Measurements from ENCODE around the gene PTPN6. TPM values are rescaled to one million over a fixed set of nuclear protein-coding genes. Genes with fewer than 3 reads are reported as not detected.
A peak's percentile ranks its signal among the peaks of the same experiment; 100 is the strongest.

Gene PTPN6
- polyA plus RNA-seq, 3 donors = 449 to 764 (median 562) TPM

DNA sequence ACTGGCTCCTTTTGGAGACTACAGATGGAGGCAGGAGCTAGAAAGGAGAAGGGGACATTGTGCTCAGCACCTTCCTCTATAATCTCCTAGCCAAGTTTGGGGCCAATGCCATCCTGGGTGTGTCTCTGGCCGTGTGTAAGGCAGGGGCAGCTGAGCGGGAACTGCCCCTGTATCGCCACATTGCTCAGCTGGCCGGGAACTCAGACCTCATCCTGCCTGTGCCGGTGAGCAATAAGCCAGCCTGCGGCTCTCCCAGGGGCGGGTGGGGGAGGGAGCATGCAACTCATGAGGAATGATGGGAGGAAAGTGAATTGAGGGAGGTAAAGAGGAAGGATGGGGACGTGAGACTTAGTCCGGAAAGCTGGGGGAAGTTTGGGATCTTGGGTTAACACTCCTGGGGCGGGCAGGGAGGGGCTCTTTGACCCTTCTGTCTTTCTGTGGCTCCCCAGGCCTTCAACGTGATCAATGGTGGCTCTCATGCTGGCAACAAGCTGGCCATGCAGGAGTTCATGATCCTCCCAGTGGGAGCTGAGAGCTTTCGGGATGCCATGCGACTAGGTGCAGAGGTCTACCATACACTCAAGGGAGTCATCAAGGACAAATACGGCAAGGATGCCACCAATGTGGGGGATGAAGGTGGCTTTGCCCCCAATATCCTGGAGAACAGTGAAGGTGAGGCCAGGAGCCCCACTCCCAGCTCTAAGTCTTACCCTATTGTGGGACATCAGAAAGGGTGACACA lies 33.5 kb upstream of the PTPN6 start:
- Mint-ChIP-seq H3K36me3 (peaks cover 0 to 13% of the 10 kb centered on the region in 2 donors), H3K9me3 (peaks cover 0 to 9% (median 5%) of the 10 kb centered on the region in 7 donors), H3K27ac (no peak overlapping the region), H3K4me3 (peak overlapping the region in 1 of 2 donors; percentile 30), H3K27me3 (ENCODE audit: low read depth in 3 of 3) (peaks cover 62 to 66% (median 63%) of the 10 kb centered on the region in 3 donors), H3K4me1 (peaks cover 29% of the 10 kb centered on the region)
- Histone ChIP-seq H4K20me1 (ENCODE audit: insufficient read depth, low read length) (no peaks in the 10 kb centered on the region), H3K27ac (ENCODE audit: low read depth in 1 of 2, low read length in 2 of 2) (no peak overlapping the region), H3K9me3 (replicated peaks in 1 of 2; ENCODE audit: control insufficient read depth in 1 of 2, insufficient read depth in 1 of 2, low read length in 2 of 2) (peaks cover 0 to 10% of the 10 kb centered on the region in 2 donors), H3K79me2 (ENCODE audit: insufficient read depth, low read length) (no peaks in the 10 kb centered on the region), H2AFZ (ENCODE audit: insufficient read depth, low read depth, low read length, poor library complexity, severe bottlenecking) (no peak overlapping the region), H3K9ac (ENCODE audit: insufficient read depth, low read length, poor library complexity, severe bottlenecking) (no peak overlapping the region), H3K4me3 (replicated peaks in 1 of 3; ENCODE audit: low read depth in 2 of 3, low read length in 3 of 3) (no peak overlapping the region), H3K36me3 (replicated peaks in 1 of 2; ENCODE audit: control insufficient read depth in 1 of 2, insufficient read depth in 2 of 2, low read length in 2 of 2) (no peaks in the 10 kb centered on the region), H3K4me1 (ENCODE audit: control insufficient read depth in 1 of 2, insufficient read depth in 2 of 2, low read length in 2 of 2) (peaks cover 22 to 29% of the 10 kb centered on the region in 2 donors), H3K27me3 (ENCODE audit: control insufficient read depth in 2 of 2, insufficient read depth in 2 of 2, low read length in 2 of 2) (peaks cover 19 to 53% of the 10 kb centered on the region in 2 donors), H3K4me2 (replicated peaks; ENCODE audit: extremely low read depth, low read length, poor library complexity, severe bottlenecking) (no peak overlapping the region)
- 89% methylated on average over 13 of the region's 14 CpGs for WGBS (ENCODE audit: insufficient coverage)
- DNase-seq = no peak
- intact Hi-C loops (cut with micrococcal nuclease) = no loop called here
- no peak for TF ChIP-seq CTCF (IDR thresholded peaks at IDR 0.05)

- Histone ChIP-seq H2AFZ (ENCODE audit: insufficient read depth, low read depth, low read length, poor library complexity, severe bottlenecking) (no peak overlapping the region), H3K4me3 (replicated peaks in 1 of 3; ENCODE audit: low read depth in 2 of 3, low read length in 3 of 3) (no peak overlapping the region), H3K27me3 (ENCODE audit: control insufficient read depth in 2 of 2, insufficient read depth in 2 of 2, low read length in 2 of 2) (peaks cover 6 to 35% of the 10 kb centered on the region in 2 donors), H3K9me3 (replicated peaks in 1 of 2; ENCODE audit: control insufficient read depth in 1 of 2, insufficient read depth in 1 of 2, low read length in 2 of 2) (peaks cover 0 to 10% of the 10 kb centered on the region in 2 donors), H3K9ac (ENCODE audit: insufficient read depth, low read length, poor library complexity, severe bottlenecking) (no peak overlapping the region), H3K27ac (ENCODE audit: low read depth in 1 of 2, low read length in 2 of 2) (no peak overlapping the region), H3K4me2 (replicated peaks; ENCODE audit: extremely low read depth, low read length, poor library complexity, severe bottlenecking) (no peak overlapping the region), H3K79me2 (ENCODE audit: insufficient read depth, low read length) (no peaks in the 10 kb centered on the region), H3K36me3 (replicated peaks in 1 of 2; ENCODE audit: control insufficient read depth in 1 of 2, insufficient read depth in 2 of 2, low read length in 2 of 2) (no peaks in the 10 kb centered on the region), H4K20me1 (ENCODE audit: insufficient read depth, low read length) (no peaks in the 10 kb centered on the region), H3K4me1 (ENCODE audit: control insufficient read depth in 1 of 2, insufficient read depth in 2 of 2, low read length in 2 of 2) (peaks cover 35 to 40% of the 10 kb centered on the region in 2 donors)
- H3K4me1 Mint-ChIP-seq = peaks cover 34% of the 10 kb centered on the region
- WGBS (ENCODE audit: insufficient coverage) = 71% methylated on average over 7 of the region's 7 CpGs
- H3K36me3 Mint-ChIP-seq = peaks cover 0 to 6% of the 10 kb centered on the region in 2 donors
- peaks cover 44 to 53% (median 52%) of the 10 kb centered on the region in 3 donors for H3K27me3 Mint-ChIP-seq (ENCODE audit: low read depth in 3 of 3)
- peak overlapping the region in 1 of 7 donors; percentile 35 for H3K27ac Mint-ChIP-seq
- peaks cover 0 to 8% (median 2%) of the 10 kb centered on the region in 7 donors for H3K9me3 Mint-ChIP-seq
- DNase-seq = no peak
- intact Hi-C loops (cut with micrococcal nuclease) = no loop called here
- no peak for TF ChIP-seq CTCF (IDR thresholded peaks at IDR 0.05)
- H3K4me3 Mint-ChIP-seq = no peak overlapping the region
Measured at GRCh38 chr12:6919588-6919987, 31.6 kb upstream of the PTPN6 start.

All from CD14-positive monocyte (primary cell).